Omental fat pad (tissue), 4 donors: ENCODE measurements around the gene MACROD1. TPM values are rescaled to one million over a fixed set of nuclear protein-coding genes. Genes with fewer than 3 reads are reported as not detected.

Experiments used
- ATAC-seq: fragments of 150-250 bp; one replicate; pipeline ENCODE4 v1.9.1; 2016; ENCODE audit warnings: mild to moderate bottlenecking, moderate library complexity; ENCODE audit not compliant: low FRiP score
- DNase-seq: peaks from one replicate; pipeline ENCODE4 v3.0.0-alpha.2; 2019; ENCODE audit warnings: low spot score
- CTCF ChIP-seq, 3 donors: fragments of 450-650 bp; IDR thresholded peaks; one replicate each; pipeline ENCODE4 v1.5.1; 2016 to 2017; ENCODE audit warnings: antibody characterized with exemption in 3 of 3, mild to moderate bottlenecking in 3 of 3, moderate library complexity in 2 of 3
- total RNA-seq, 4 donors: library from RNA; depleted of rRNA; stranded (reverse); fragments of >200 nt; gene quantifications; one replicate each; pipeline ENCODE4 v1.1.0, GENCODE V29; 2016

Gene MACROD1
- total RNA-seq, 4 donors from 2014 or later = 13.8 to 40.9 (median 26.2) TPM

- no peak for DNase-seq
- TF ChIP-seq CTCF (IDR thresholded peaks at IDR 0.05) = no peak
- ATAC-seq = no peak
Observed at GRCh38 chr11:64110465-64111375, 55.2 kb downstream of the MACROD1 start.

GRCh38 chr11:64109332-64109731 lies 56.6 kb downstream of the MACROD1 start:
- no peak for TF ChIP-seq CTCF (IDR thresholded peaks at IDR 0.05)
- DNase-seq = no peak
- ATAC-seq = no peak

GRCh38 chr11:64107303-64107702 lies 58.6 kb downstream of the MACROD1 start:
- no peak for DNase-seq
- no peak for ATAC-seq
- TF ChIP-seq CTCF (IDR thresholded peaks at IDR 0.05) = no peak

GRCh38 chr11:64104632-64105031 lies 61.3 kb downstream of the MACROD1 start:
- no peak for TF ChIP-seq CTCF (IDR thresholded peaks at IDR 0.05)
- no peak for DNase-seq
- no peak for ATAC-seq

GRCh38 chr11:64103277-64103985 lies 62.5 kb downstream of the MACROD1 start:
- no peak for TF ChIP-seq CTCF (IDR thresholded peaks at IDR 0.05)
- DNase-seq (no peak), ATAC-seq (no peak)

- ATAC-seq (no peak), DNase-seq (no peak)
- TF ChIP-seq CTCF (IDR thresholded peaks at IDR 0.05) = no peak
Observed at GRCh38 chr11:64102005-64102738, 63.7 kb downstream of the MACROD1 start.
